GM21619 (cell line): ENCODE data around the gene C16orf86.
"Not testable (repeated sequence)": the region's sequence is repeated elsewhere in the genome, so short reads cannot be mapped to it uniquely, and the experiment has no call there.

Source experiments
- ATAC-seq: cut with Tn5 transposase; IDR thresholded peaks from one replicate; pipeline ENCODE4 v1.9.1; 2021; ENCODE audit not compliant: unreplicated experiment

C16orf86 gene

DNA sequence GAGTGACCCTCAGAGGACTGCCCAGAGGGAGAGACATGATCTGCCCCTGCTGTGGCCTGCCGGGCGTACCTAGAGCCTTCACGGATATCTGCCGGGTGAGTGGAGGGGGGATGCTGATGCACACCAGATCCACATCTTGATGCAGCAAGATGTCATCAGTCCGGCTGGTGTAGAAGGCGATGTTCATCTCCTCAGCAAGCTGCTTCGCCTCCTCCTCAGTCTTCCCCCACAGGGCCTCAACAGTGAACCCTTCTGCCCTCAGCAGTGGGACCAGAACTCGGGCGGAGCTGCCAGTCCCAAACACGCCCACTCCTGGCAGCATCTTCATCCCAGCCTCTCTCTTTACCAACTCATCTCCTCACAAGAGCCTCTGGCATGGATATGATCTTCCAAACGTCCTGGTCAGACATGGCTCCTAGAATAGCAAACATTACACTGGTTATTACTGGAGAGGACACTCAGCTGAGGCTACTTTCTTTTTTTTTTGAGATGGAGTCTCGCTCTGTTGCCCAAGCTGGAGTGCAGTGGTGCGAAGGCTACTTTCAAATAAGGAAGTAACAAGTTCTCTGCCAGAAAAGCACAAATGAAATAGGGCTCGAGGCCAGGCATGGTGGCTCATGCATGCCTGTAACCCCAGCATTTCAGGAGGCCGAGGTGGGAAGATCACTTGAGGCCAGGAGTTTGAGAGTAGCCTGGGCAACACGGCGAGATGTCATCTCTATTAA is 18.9 kb downstream of the C16orf86 start:
- ATAC-seq = no peak

DNA sequence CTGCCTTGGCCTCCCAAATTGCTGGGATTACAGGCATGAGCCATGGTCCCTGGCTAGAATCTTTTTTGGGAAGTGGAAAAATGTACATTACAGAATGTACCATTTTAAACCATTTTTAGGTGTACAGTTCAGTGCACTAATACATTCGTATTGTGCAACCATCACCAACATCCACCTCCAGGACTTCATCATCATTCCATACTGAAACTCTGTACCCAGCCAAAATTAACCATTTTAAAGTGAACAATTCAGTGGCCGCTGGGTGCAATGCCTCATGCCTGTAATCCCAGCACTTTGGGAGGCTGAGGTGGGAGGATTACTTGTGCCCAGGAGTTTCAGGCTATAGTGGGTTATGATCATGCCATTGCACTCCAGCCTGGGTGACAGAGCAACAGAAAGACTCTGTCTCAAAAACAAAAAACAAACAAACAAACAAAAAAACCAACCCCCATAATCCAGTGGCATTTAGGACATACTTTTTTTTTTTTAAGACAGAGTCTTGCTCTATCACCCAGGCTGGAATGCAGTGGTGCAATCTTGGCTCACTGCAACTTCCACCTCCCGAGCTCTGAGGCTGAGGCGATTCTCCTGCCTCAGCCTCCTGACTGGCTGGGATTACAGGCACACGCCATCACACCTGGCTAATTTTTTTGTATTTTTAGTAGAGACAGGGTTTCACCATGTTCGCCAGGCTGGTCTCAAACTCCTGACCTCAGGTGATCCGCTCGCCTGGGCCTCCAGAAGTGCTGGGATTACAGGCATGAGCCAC is 27.1 kb downstream of the C16orf86 start:
- ATAC-seq = not testable (repeated sequence)

DNA sequence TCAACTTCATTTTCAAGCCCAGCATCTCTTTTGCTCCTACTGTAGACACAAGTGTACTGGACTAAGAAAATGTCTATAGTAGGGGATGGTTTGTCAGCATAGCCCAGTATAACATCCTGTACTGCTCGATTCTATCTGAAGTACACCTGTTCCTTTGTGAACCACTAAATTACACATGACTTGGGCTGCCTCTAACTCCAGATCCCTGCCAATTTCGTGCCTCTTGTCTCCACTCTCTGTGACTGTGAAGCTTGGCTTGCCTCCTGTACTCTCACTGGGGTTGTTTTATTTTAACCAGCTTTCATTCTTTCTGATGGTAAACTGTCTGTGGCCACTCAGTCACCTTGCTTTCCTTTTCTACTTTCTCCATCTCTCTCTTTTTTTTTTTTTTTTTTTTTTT is 28.0 kb downstream of the C16orf86 start:
- no peak for ATAC-seq

DNA sequence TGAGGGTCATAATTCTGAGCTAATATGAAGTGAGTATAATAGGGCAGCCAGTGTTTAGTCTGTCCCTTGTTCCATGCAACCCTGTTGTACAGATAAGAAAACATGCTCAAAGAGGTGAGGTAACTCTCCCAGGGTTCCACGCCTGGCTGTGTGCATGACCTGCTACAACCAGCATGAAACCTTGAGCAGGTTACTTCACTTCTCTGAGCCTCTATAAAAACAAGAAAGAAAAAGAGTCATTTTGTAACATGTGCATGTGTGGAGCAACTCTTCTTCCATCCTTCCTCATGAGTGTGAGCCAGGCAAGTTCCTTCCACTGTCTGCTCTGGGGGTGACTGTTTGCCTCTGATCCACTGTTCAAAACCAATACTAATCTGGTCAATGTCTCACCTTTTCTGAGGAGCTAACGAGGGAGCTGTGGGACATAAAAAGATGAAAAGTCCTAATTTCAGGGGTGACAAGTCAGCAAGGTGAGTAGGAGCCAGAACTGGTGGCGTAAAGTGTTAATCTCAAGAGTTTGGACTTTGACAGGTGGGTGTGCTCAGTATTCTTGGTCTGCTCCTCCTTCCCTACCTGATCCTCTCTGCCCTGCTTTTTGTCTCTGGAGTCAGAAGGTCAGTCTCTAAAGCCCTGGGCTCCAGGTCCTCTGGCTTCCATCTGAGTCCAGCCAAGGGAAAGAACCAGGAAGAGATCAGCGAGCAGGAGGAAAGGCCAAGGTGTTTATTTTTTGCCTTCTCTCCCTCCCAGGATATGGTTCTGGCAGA is 31.0 kb downstream of the C16orf86 start:
- ATAC-seq = no peak

GRCh38 chr16:67699265-67699664 is 32.7 kb downstream of the C16orf86 start:
- ATAC-seq = no peak

- ATAC-seq = no peak
Measured at GRCh38 chr16:67701420-67701819, 34.8 kb downstream of the C16orf86 start.

- no peak for ATAC-seq
Measured at GRCh38 chr16:67702130-67702529, 35.5 kb downstream of the C16orf86 start.

- ATAC-seq = no peak
Measured at GRCh38 chr16:67703626-67704025, 37.0 kb downstream of the C16orf86 start.

DNA sequence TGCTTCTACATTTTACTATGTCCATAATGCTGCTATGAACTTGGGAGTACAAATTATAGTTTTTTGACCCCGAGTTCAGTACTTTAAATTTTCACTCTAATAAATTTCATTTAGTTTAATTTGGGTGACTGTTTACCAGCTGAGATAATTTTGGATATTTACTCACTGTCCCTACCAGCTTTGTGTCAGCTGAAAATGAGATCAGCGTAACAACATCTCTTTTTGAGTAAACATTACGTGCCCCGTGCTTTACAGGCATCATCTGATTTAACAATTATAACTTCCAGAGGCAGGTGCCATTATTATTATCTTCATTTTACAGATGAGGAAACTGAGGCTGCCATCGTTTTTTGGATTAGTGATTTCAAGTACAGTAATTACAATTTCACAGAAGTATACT is 37.5 kb downstream of the C16orf86 start:
- no peak for ATAC-seq

GRCh38 chr16:67707210-67707609 is 40.6 kb downstream of the C16orf86 start:
- no peak for ATAC-seq

DNA sequence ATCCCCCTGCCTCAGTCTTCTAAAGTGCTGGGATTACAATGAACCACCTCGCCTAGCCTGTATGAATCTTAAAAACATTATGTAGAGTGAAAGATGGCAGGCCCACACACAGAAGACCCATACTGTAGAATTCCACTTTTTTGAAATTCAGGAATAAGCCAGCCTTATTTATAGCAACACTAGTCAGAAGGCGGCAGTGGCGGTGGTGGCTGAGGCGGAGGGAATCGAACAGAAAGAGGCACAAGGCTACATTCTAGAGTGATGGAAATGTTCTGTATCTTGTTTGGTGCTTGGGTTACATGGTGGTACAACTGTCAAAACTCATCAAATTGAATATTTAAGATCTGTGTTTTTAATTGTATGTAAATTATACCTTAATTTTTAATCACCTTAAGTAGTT is 41.2 kb downstream of the C16orf86 start:
- no peak for ATAC-seq

- ATAC-seq = no peak
Measured at GRCh38 chr16:67708368-67708771, 41.8 kb downstream of the C16orf86 start.

DNA sequence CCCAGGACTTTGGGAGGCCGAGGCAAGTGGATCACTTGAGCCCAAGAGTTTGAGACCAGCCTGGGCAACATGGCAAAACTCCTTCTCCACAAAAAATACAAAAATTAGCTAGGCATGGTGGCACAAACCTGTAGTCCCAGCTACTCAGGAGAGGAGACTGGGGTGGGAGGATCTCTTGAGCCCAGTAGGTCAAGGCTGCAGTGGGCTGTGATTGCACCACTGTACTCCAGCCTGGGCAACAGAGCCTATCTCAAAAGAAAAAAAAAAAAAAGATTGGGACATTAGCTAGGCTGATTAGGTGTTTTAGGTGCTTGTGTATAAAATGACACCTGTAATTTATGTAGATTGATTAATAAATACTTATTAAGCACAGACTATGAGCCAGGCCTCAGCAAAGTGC is 42.4 kb downstream of the C16orf86 start:
- no peak for ATAC-seq

- ATAC-seq = no peak
Measured at GRCh38 chr16:67710607-67711006, 44.0 kb downstream of the C16orf86 start.

GRCh38 chr16:67713647-67714273 is 47.1 kb downstream of the C16orf86 start:
- no peak for ATAC-seq

GRCh38 chr16:67714522-67714921 is 47.9 kb downstream of the C16orf86 start:
- ATAC-seq = no peak

DNA sequence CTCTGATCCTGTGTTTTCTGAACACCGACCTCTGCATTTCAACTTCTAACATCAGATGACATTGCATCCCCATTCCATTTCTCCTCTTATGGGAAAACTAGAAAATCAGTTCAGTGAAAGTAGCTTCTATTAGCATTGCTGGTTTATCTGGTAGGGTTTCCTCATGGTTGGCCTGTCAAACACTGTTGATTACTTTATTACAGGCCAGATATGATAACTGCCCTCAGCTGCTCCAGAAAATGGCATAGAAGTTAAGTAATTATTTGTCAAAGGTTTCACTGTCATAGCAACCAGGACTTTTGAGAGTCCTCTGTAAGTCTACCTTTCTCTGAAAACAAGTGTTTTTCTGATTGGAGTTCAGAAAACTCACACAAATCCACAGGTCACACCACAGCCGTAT is 49.5 kb downstream of the C16orf86 start:
- no peak for ATAC-seq
